Measurements from ENCODE around the gene CATSPERB. TPM values are rescaled to one million over a fixed set of nuclear protein-coding genes. Genes with fewer than 3 reads are reported as not detected.
"Not testable (repeated sequence)": the region's sequence is repeated elsewhere in the genome, so short reads cannot be mapped to it uniquely, and the experiment has no call there.

Gene CATSPERB
- total RNA-seq, 2 experiments from 2014 or later = 0.20 to 0.26 TPM

DNA sequence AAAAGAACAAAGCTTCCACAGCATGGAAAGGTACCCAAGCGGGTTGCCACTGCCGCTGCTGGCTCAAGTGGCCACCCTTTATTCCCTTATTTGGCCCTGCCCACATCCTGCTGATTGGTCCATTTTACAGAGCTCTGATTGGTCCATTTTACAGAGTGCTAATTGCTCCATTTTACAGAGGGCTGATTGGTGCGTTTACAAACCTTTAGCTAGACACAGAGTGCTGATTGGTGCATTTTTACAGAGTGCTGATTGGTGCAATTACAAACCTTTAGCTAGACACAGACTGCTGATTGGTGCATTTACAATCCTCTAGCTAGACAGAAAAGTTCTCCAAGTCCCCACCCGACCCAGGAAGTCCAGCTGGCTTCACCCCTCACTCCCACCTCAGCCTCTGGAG lies 164.1 kb downstream of the CATSPERB start:
- not testable (repeated sequence) for H3K27me3 Mint-ChIP-seq (ENCODE audit: low read depth); H3K4me1 Mint-ChIP-seq (ENCODE audit: low read depth)

DNA sequence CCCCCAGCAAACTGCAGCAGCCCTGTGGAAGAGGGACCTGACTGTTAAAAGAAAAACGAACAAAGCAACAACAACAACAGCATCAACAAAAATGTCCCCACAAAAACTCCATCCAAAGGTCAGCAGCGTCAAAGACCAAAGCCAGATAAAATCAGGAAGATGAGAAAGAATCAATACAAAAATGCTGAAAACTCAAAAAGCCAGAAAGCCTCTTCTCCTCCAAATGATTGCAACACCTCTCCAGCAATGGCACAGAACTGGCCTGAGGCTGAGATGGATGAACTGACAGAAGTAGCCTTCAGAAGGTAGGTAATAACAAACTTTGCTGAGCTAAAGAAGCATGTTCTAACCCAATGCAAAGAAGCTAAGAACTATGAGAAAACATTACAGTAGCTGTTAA lies 176.4 kb downstream of the CATSPERB start:
- Mint-ChIP-seq H3K36me3 (ENCODE audit: low read depth) (no peaks in the 10 kb centered on the region), H3K4me3 (no peak overlapping the region), H3K27ac (no peak overlapping the region), H3K27me3 (ENCODE audit: low read depth) (no peaks in the 10 kb centered on the region), H3K9me3 (peaks cover 11% of the 10 kb centered on the region), H3K4me1 (ENCODE audit: low read depth) (no peaks in the 10 kb centered on the region)
- DNase-seq = no peak
- intact Hi-C loops (cut with micrococcal nuclease) = no loop called here
- CTCF ChIA-PET = no interaction called here

More for the DNA sequence above, 164.1 kb downstream of the CATSPERB start:
- H3K4me3 Mint-ChIP-seq; H3K27ac Mint-ChIP-seq; H3K9me3 Mint-ChIP-seq; H3K36me3 Mint-ChIP-seq (ENCODE audit: low read depth); intact Hi-C loops (cut with micrococcal nuclease); DNase-seq: not testable (repeated sequence)
- CTCF ChIA-PET = interaction anchor here (0.6 kb wide), 1 partner anchor 89 kb away, joined by 3 read pairs; no protein-coding TSS in a partner anchor

DNA sequence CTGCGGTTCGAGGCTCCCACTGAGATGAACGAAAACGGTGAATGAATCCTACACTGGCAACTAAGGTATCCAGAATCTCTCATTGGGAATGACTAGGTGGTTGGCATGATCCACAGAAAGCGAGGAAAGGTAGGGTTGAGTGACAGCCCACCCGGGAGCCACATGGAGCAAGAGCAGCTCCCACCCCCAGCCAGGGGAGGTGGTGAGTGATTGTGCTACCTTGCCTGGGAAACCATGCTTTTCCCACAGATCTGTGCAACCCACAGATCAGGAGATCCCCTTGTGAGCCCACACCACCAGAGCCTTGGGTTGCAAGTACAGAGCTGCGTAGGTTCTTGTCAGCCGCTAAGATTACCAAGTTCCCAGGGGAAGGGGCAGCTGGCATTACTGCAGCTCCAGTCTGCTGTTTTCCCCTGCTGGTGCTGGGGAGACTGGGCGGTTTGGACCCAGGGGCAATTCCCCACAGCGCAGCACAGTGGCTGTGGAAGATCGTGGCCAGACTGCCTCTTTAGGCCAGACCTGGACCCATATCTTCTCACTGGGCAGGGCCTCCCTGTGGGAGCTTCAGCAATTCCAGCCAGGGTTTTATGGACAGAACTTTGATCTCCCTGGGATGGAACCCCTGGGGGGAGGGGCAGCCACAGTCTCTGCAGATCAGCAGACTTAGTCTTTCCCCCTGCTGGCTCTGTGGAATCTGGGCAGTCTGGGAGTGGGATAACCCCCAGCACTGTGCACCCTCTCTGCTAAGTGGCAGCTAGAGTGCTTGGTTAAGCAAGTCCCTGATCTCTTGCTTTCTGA lies 177.2 kb downstream of the CATSPERB start:
- H3K27me3 Mint-ChIP-seq (ENCODE audit: low read depth) = no peaks in the 10 kb centered on the region
- no peaks in the 10 kb centered on the region for H3K36me3 Mint-ChIP-seq (ENCODE audit: low read depth)
- no peaks in the 10 kb centered on the region for H3K4me1 Mint-ChIP-seq (ENCODE audit: low read depth)
- CTCF ChIA-PET = no interaction called here
- intact Hi-C loops (cut with micrococcal nuclease) = no loop called here
- no peak overlapping the region for H3K4me3 Mint-ChIP-seq
- H3K9me3 Mint-ChIP-seq = peaks cover 9% of the 10 kb centered on the region
- no peak for DNase-seq
- no peak overlapping the region for H3K27ac Mint-ChIP-seq

DNA sequence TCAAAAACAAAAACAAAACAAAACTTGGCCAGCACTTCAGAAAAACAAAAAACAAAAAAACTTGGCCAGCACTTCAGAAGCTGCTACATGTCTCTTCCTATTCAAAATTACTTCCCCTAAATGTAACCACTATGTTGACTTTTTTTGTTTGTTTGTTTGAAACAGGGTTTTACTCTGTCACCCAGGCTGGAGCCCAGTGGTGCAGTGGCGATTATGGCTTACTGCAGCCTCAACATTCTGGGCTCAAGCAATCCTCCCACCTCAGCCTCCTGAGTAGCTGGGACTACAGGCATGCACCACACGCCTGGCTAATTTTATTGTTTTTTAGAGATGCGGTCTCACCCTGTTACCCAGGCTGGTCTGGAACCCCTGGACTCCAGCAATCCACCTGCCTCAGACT lies 183.8 kb downstream of the CATSPERB start:
- Mint-ChIP-seq H3K27ac (no peak overlapping the region), H3K4me3 (no peak overlapping the region), H3K4me1 (ENCODE audit: low read depth) (no peaks in the 10 kb centered on the region), H3K9me3 (no peaks in the 10 kb centered on the region), H3K27me3 (ENCODE audit: low read depth) (no peaks in the 10 kb centered on the region), H3K36me3 (ENCODE audit: low read depth) (no peaks in the 10 kb centered on the region)
- no peak for DNase-seq
- CTCF ChIA-PET = interaction anchor here (0.7 kb wide), 2 partner anchors 14 to 294 kb away, joined by 3 read pairs; no protein-coding TSS in a partner anchor
- intact Hi-C loops (cut with micrococcal nuclease) = no loop called here

DNA sequence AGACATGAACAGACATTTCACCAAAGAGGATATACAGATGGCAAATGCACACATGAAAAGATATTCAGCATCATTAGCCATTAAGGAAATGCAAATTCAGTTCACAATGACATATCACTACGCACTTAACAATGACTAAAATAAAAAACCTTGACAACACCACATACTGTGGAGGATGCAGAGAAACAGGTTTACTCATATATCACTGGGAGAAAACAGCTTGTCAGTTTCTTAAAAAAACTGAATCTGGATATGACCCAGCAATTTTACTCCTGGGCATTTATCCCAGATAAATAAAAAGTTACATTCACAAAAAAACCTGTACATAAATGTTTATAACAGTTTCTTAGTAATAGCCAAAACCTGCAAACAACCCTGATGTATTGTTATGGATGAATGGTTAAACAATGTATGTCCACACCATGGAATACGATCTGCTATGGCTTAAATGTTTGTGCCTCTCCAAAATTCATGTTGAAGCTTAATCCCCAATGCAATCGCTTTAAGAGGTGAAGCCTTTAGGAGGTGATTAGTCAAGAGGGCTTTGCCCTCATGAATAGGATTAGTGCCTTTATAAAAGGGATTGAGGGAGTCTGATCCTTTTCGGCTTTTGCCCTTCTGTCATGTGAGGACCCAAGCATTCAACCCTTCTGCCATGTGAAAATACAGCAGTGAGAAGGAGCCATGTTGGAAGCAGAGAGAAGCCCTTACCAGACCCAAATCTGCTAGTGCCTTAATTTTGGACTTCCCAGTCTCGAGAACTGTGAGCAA lies 185.8 kb downstream of the CATSPERB start:
- CTCF ChIA-PET = interaction anchor here (0.6 kb wide), 1 partner anchor 1100 kb away, joined by 8 read pairs; no protein-coding TSS in a partner anchor
- peaks cover 2% of the 10 kb centered on the region for H3K36me3 Mint-ChIP-seq (ENCODE audit: low read depth)
- intact Hi-C loops (cut with micrococcal nuclease) = no loop called here
- no peaks in the 10 kb centered on the region for H3K27me3 Mint-ChIP-seq (ENCODE audit: low read depth)
- no peaks in the 10 kb centered on the region for H3K4me1 Mint-ChIP-seq (ENCODE audit: low read depth)
- no peak overlapping the region for H3K4me3 Mint-ChIP-seq
- peaks cover 14% of the 10 kb centered on the region for H3K9me3 Mint-ChIP-seq
- no peak for DNase-seq
- H3K27ac Mint-ChIP-seq = no peak overlapping the region

DNA sequence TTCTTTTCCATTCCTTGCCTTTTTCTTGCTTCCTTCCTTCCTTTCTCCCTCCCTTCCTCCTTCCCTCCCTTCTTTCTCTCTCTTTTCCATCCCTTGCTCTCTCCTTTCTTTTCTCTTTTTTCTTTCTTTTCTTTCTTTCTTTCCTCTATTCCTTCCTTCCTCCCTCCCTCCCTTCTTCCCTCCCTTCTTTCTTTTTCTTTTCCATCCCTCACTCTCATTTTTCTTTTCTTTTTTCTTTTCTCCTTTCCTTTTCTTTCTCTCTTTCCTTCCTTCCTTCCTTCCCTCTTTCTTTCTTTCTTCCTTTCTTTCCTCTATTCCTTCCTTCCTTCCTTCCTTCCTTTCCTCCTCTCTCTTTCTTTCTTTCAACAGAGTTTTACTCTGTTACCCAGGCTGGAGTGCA lies 186.7 kb downstream of the CATSPERB start:
- CTCF ChIA-PET = no interaction called here
- Mint-ChIP-seq H3K9me3 (peaks cover 19% of the 10 kb centered on the region), H3K4me3 (no peak overlapping the region), H3K27ac (no peak overlapping the region), H3K36me3 (ENCODE audit: low read depth) (peaks cover 2% of the 10 kb centered on the region), H3K27me3 (ENCODE audit: low read depth) (no peaks in the 10 kb centered on the region), H3K4me1 (ENCODE audit: low read depth) (no peaks in the 10 kb centered on the region)
- no peak for DNase-seq
- intact Hi-C loops (cut with micrococcal nuclease) = no loop called here

DNA sequence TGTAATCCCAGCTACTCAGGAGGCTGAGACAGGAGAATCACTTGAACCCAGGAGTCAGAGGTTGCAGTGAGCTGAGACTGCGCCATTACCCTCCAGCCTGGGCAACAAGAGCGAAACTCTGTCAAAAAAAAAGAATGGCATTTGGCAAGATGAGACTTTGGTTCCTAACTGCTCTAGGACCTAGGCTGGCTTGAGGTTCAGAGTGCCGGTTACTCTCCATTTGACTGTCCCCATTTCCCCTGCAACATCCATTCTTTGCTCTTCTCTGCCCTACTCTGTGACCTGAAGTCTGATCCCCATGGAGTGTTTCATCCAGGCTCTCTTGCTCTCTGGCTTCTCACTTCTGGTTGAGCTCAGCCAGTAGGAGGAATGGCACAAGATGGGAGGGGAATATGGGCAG lies 195.6 kb downstream of the CATSPERB start:
- Mint-ChIP-seq H3K4me1 (ENCODE audit: low read depth) (no peaks in the 10 kb centered on the region), H3K27me3 (ENCODE audit: low read depth) (peaks cover 3% of the 10 kb centered on the region), H3K36me3 (ENCODE audit: low read depth) (no peaks in the 10 kb centered on the region), H3K9me3 (peaks cover 7% of the 10 kb centered on the region), H3K27ac (no peak overlapping the region), H3K4me3 (no peak overlapping the region)
- CTCF ChIA-PET = no interaction called here
- intact Hi-C loops (cut with micrococcal nuclease) = no loop called here
- DNase-seq = no peak

DNA sequence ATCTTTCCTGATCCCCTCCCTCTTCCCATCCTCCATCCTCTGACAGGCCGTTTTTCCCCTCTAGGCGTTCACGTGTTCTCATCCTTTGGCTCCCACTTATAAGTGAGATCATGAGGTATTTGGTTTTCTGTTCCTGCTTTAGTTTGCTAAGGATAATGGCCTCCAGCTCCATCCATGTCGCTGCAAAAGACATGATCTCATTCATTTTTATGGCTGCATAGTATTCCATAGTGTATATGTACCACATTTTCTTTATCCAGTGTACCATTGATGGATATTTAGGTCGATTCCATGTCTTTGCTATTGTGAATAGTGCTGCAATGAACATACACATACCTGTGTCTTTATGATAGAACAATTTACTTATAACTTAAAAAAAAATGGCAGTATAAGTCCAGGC lies 197.8 kb downstream of the CATSPERB start:
- intact Hi-C loops (cut with micrococcal nuclease); H3K36me3 Mint-ChIP-seq (ENCODE audit: low read depth): not testable (repeated sequence)
- CTCF ChIA-PET = interaction anchor here (0.6 to 1.0 kb wide), 2 partner anchors 13 to 29 kb away, joined by 3 read pairs; no protein-coding TSS in a partner anchor

DNA sequence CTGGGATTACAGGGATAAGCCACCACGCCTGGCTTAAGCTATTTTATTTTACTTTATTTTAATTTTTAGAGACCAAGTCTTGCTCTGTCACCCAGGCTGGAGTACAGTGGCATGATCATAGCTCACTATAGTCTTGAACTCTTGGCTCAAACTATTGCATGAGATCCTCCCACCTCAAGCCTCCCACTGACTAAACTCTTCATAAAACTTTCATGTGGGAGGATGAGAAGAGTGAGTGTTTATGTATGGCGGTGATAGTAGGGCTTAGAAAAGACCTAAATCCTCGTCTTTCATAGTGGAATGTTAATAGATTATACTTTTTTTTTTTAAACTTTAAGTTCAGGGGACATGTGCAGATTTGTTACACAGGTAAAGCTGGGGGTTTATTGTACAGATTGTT lies 198.3 kb downstream of the CATSPERB start:
- Mint-ChIP-seq H3K36me3 (ENCODE audit: low read depth) (no peaks in the 10 kb centered on the region), H3K9me3 (no peaks in the 10 kb centered on the region), H3K4me3 (no peak overlapping the region), H3K27ac (no peak overlapping the region), H3K4me1 (ENCODE audit: low read depth) (no peaks in the 10 kb centered on the region), H3K27me3 (ENCODE audit: low read depth) (peaks cover 3% of the 10 kb centered on the region)
- DNase-seq = no peak
- intact Hi-C loops (cut with micrococcal nuclease) = no loop called here
- CTCF ChIA-PET = interaction anchor here (1.0 kb wide), 1 partner anchor 29 kb away, joined by 3 read pairs; no protein-coding TSS in a partner anchor

More for the DNA sequence above, 197.8 kb downstream of the CATSPERB start:
- not testable (repeated sequence) for H3K27ac Mint-ChIP-seq; H3K9me3 Mint-ChIP-seq; H3K27me3 Mint-ChIP-seq (ENCODE audit: low read depth); DNase-seq; H3K4me3 Mint-ChIP-seq; H3K4me1 Mint-ChIP-seq (ENCODE audit: low read depth)

Other genes starting within 250 kb of the CATSPERB start
- 100 to 1,000 TPM; 114 to 118 TPM for gene PPP4R3A, start 221.8 kb downstream of the CATSPERB start, total RNA-seq
- 10 to 100 TPM; 61.7 to 66.2 TPM for gene TC2N, start 135.4 kb upstream of the CATSPERB start, total RNA-seq
- 1 to 10 TPM; 1.2 to 1.6 TPM for gene FBLN5, start 215.6 kb upstream of the CATSPERB start, total RNA-seq

Measured in activated naive CD4-positive, alpha-beta T cell treated with anti-CD3 and anti-CD28 coated beads for 36 hours (primary cell).